ENCODE data around the gene THADA.

Gene THADA

GRCh38 chr2:43469094-43469493 lies 126.7 kb downstream of the THADA start:
- Histone ChIP-seq H3K36me3 (ENCODE audit: control insufficient read depth, insufficient read depth, low read length) (no peaks in the 10 kb centered on the region), H2AFZ (no peak overlapping the region), H3K9ac (no peak overlapping the region), H3K4me3 (ENCODE audit: low read depth, low read length) (no peak overlapping the region), H3K4me2 (ENCODE audit: low read length) (no peak overlapping the region), H3K27ac (no peak overlapping the region), H3K9me3 (ENCODE audit: control insufficient read depth, low read length) (no peaks in the 10 kb centered on the region), H3K4me1 (peaks cover 3% of the 10 kb centered on the region), H3K27me3 (ENCODE audit: control insufficient read depth, insufficient read depth, low read length) (no peaks in the 10 kb centered on the region), H3K79me2 (peaks cover 4% of the 10 kb centered on the region)
- TF ChIP-seq CTCF (IDR thresholded peaks at IDR 0.05): no peak

GRCh38 chr2:43467891-43468290 lies 127.9 kb downstream of the THADA start:
- Histone ChIP-seq H2AFZ (no peak overlapping the region), H3K27me3 (ENCODE audit: control insufficient read depth, insufficient read depth, low read length) (no peaks in the 10 kb centered on the region), H3K79me2 (peaks cover 4% of the 10 kb centered on the region), H3K9me3 (ENCODE audit: control insufficient read depth, low read length) (no peaks in the 10 kb centered on the region), H3K27ac (no peak overlapping the region), H3K4me3 (ENCODE audit: low read depth, low read length) (no peak overlapping the region), H3K36me3 (ENCODE audit: control insufficient read depth, insufficient read depth, low read length) (no peaks in the 10 kb centered on the region), H3K9ac (no peak overlapping the region), H3K4me2 (ENCODE audit: low read length) (no peak overlapping the region), H3K4me1 (peaks cover 7% of the 10 kb centered on the region)
- TF ChIP-seq CTCF (IDR thresholded peaks at IDR 0.05): no peak

GRCh38 chr2:43465234-43465633 lies 130.6 kb downstream of the THADA start:
- Histone ChIP-seq H3K36me3 (ENCODE audit: control insufficient read depth, insufficient read depth, low read length) (no peaks in the 10 kb centered on the region), H3K79me2 (peaks cover 4% of the 10 kb centered on the region), H3K4me1 (peaks cover 7% of the 10 kb centered on the region), H3K4me3 (ENCODE audit: low read depth, low read length) (no peak overlapping the region), H3K9ac (no peak overlapping the region), H3K27ac (no peak overlapping the region), H3K9me3 (ENCODE audit: control insufficient read depth, low read length) (no peaks in the 10 kb centered on the region), H2AFZ (no peak overlapping the region), H3K4me2 (ENCODE audit: low read length) (no peak overlapping the region), H3K27me3 (ENCODE audit: control insufficient read depth, insufficient read depth, low read length) (no peaks in the 10 kb centered on the region)
- TF ChIP-seq CTCF (IDR thresholded peaks at IDR 0.05): no peak

GRCh38 chr2:43464590-43464989 lies 131.2 kb downstream of the THADA start:
- Histone ChIP-seq H3K9ac (no peak overlapping the region), H3K79me2 (peaks cover 4% of the 10 kb centered on the region), H3K4me3 (ENCODE audit: low read depth, low read length) (no peak overlapping the region), H3K4me2 (ENCODE audit: low read length) (no peak overlapping the region), H3K36me3 (ENCODE audit: control insufficient read depth, insufficient read depth, low read length) (no peaks in the 10 kb centered on the region), H3K27ac (no peak overlapping the region), H3K4me1 (peaks cover 7% of the 10 kb centered on the region), H2AFZ (no peak overlapping the region), H3K9me3 (ENCODE audit: control insufficient read depth, low read length) (no peaks in the 10 kb centered on the region), H3K27me3 (ENCODE audit: control insufficient read depth, insufficient read depth, low read length) (no peaks in the 10 kb centered on the region)
- no peak for TF ChIP-seq CTCF (IDR thresholded peaks at IDR 0.05)

- Histone ChIP-seq H3K79me2 (peaks cover 4% of the 10 kb centered on the region), H3K4me3 (ENCODE audit: low read depth, low read length) (no peak overlapping the region), H3K27ac (no peak overlapping the region), H3K27me3 (ENCODE audit: control insufficient read depth, insufficient read depth, low read length) (no peaks in the 10 kb centered on the region), H3K36me3 (ENCODE audit: control insufficient read depth, insufficient read depth, low read length) (no peaks in the 10 kb centered on the region), H3K9me3 (ENCODE audit: control insufficient read depth, low read length) (no peaks in the 10 kb centered on the region), H3K4me1 (peaks cover 9% of the 10 kb centered on the region), H3K4me2 (ENCODE audit: low read length) (peak overlapping the region; percentile 42), H3K9ac (no peak overlapping the region), H2AFZ (no peak overlapping the region)
- no peak for TF ChIP-seq CTCF (IDR thresholded peaks at IDR 0.05)
Measured at GRCh38 chr2:43462866-43463641, 132.8 kb downstream of the THADA start.

All from parathyroid adenoma (tissue), 2 donors.